Pancreas (tissue), 10 donors: Measurements from ENCODE around the gene USPL1. TPM values are rescaled to one million over a fixed set of nuclear protein-coding genes. Genes with fewer than 3 reads are reported as not detected.

ENCODE experiments used
- ATAC-seq, 4 donors: fragments of 200-7000 bp; cut with Tn5 transposase; one replicate each; pipeline versions ENCODE4 v1.8.0 to v1.9.1; 2020; ENCODE audit warnings: mild to moderate bottlenecking in 4 of 4, moderate library complexity in 4 of 4
- DNase-seq, 6 donors: peaks; one replicate each; pipeline ENCODE4 v3.0.0-alpha.2; 2020
- FAIRE-seq: peaks from 2 replicates; lab custom pipeline; 2012; peaks lifted over from hg19 to GRCh38; lab: Jason Lieb, UNC
- H3K27ac ChIP-seq, 4 donors: fragments of 200-600 bp; sonication (generic); 1 replicate in 3 of 4; 2 replicates in 1 of 4; pipeline versions ENCODE4 v1.5.0 to v1.8.0; 2020
- H3K27me3 ChIP-seq, 4 donors: fragments of 200-600 bp; one replicate each; pipeline ENCODE4 v1.8.0; 2021
- H3K36me3 ChIP-seq, 3 donors: fragments of 200-600 bp; sonication (generic) in 1 of 3; one replicate each; pipeline versions ENCODE4 v1.5.0 to v1.8.0; 2020 to 2021
- H3K4me1 ChIP-seq, 3 donors: fragments of 200-600 bp; one replicate each; pipeline ENCODE4 v1.8.0; 2021
- H3K4me3 ChIP-seq, 4 donors: fragments of 200-600 bp; sonication (generic) in 2 of 4; one replicate each; pipeline versions ENCODE4 v1.5.0 to v1.8.0; 2020 to 2021
- H3K9me3 ChIP-seq, 4 donors: fragments of 200-600 bp; one replicate each; pipeline ENCODE4 v1.8.0; 2021
- CTCF ChIP-seq, 4 donors: fragments of 200-600 bp; sonication (generic) in 3 of 4; IDR thresholded peaks; one replicate each; pipeline versions ENCODE4 v1.5.0 to v1.8.0; 2021; ENCODE audit warnings: antibody characterized with exemption in 4 of 4
- WGBS, 2 donors: extraction: QIAGEN DNeasy Blood & Tissue Kit; methylation state at CpG; one replicate each; pipeline ENCODE4 v1.1.7; 2013; 5-methylcytosine and 5-hydroxymethylcytosine counted together
- intact Hi-C, 3 donors: fragments of 100-400 bp; cut with DNase I; formaldehyde crosslinking; loops; one replicate each; pipeline versions ENCODE4 v1.11.1 to v1.14.2; 2022
- polyA plus RNA-seq, 2 donors: library from polyadenylated mRNA; stranded (reverse); fragments of 200-250 nt; gene quantifications; one replicate each; pipeline ENCODE4 v1.2.3, GENCODE V29; 2013
- total RNA-seq, 6 donors: library from RNA; stranded (reverse); fragmentation: NEBNext Ultra II Directional in 4 of 6; extraction: Animal tissue kit (Norgen Biotek cat#: 25700) in 4 of 6; gene quantifications; one replicate each; pipeline versions ENCODE4 v1.2.1 to v1.2.4, GENCODE V29; 2021 to 2023
- donor health status: healthy with polysubstance abuse.
- donor health status: DM: no; HTN: no; CAD: no; lungs with moderate emphysema.
- donor health status: DM: no; HTN: no; CAD: no.
- donor health status: control.
- donor health status: control.
- donor health status: Bipolar disorder and iron deficiency.
- donor health status: DM: yes; HTN: yes; CAD: no.
- donor health status: DM: no; HTN: no; CAD: no.
- donor health status: DM: no; HTN: no; CAD: no.
- donor health status: DM: yes; HTN: yes; CAD: no.

The USPL1 gene
- total and polyA plus RNA-seq, 8 donors: 3.5 to 13.1 (median 7.8) TPM

- TF ChIP-seq CTCF (IDR thresholded peaks at IDR 0.05): no peak
- peak overlapping the region; percentile 98 to 100 (median 100) for H3K27ac ChIP-seq
- H3K4me1 ChIP-seq: peaks cover 13 to 33% (median 21%) of the 10 kb centered on the region in 3 donors
- H3K9me3 ChIP-seq: no peaks in the 10 kb centered on the region
- WGBS, 2 donors: 0% methylated on average over 12 of the region's 12 CpGs
- ATAC-seq: peak; percentile 55 to 76 (median 66)
- intact Hi-C loops: no loop called here
- no peaks in the 10 kb centered on the region for H3K36me3 ChIP-seq
- peak; percentile 80 for FAIRE-seq
- peak in 4 of 6 donors; percentile 62 to 79 (median 70) for DNase-seq
- no peaks in the 10 kb centered on the region for H3K27me3 ChIP-seq
- H3K4me3 ChIP-seq: peak overlapping the region; percentile 26 to 66 (median 56)
These were observed 799 bp upstream of the USPL1 start for GRCh38 chr13:30616927-30617314.

GRCh38 chr13:30618186-30618929 lies 638 bp downstream of the USPL1 start:
- intact Hi-C loops: no loop called here
- no peak for ATAC-seq
- H3K27ac ChIP-seq: peak overlapping the region; percentile 66 to 100 (median 88)
- H3K4me1 ChIP-seq: peaks cover 13 to 33% (median 21%) of the 10 kb centered on the region in 3 donors
- no peaks in the 10 kb centered on the region for H3K36me3 ChIP-seq
- WGBS, 2 donors: 0% methylated on average over 21 of the region's 21 CpGs
- peak overlapping the region; percentile 62 to 67 (median 66) for H3K4me3 ChIP-seq
- no peak for TF ChIP-seq CTCF (IDR thresholded peaks at IDR 0.05)
- no peaks in the 10 kb centered on the region for H3K9me3 ChIP-seq
- DNase-seq: peak in 5 of 6 donors; percentile 37 to 58 (median 46)
- no peaks in the 10 kb centered on the region for H3K27me3 ChIP-seq
- FAIRE-seq: no peak

GRCh38 chr13:30618930-30619279 lies 1.2 kb downstream of the USPL1 start:
- WGBS, 2 donors: 24 to 34% methylated on average over 3 of the region's 3 CpGs
- Histone ChIP-seq H3K27me3 (no peaks in the 10 kb centered on the region), H3K4me3 (peak overlapping the region; percentile 62 to 67 (median 66)), H3K9me3 (no peaks in the 10 kb centered on the region), H3K36me3 (no peaks in the 10 kb centered on the region), H3K27ac (peak overlapping the region in 2 of 4 donors; percentile 100), H3K4me1 (peaks cover 13 to 33% (median 21%) of the 10 kb centered on the region in 3 donors)
- no peak for FAIRE-seq
- TF ChIP-seq CTCF (IDR thresholded peaks at IDR 0.05): no peak
- intact Hi-C loops: no loop called here
- no peak for DNase-seq
- no peak for ATAC-seq

DNA sequence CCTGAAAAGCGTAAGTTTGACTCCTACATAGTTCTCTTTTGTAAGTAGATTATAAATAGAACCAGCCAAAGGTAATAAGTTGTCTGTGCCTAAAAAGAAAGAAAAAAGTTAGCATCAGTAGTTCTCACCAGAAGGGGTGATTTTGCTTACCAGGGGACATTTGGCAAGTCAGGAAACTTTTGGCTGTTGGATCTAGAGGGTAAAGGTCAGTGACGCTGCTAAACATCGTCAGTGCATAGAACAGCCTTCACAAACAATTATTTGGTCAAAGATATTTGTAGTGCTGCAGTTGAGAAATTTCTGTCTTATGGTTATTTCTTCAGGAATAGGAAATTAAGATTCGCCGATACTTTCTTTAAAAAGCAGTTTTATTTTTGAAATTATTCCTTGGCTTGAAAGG lies 2.0 kb downstream of the USPL1 start:
- Histone ChIP-seq H3K27me3 (no peaks in the 10 kb centered on the region), H3K27ac (no peak overlapping the region), H3K4me1 (peaks cover 13 to 33% (median 21%) of the 10 kb centered on the region in 3 donors), H3K36me3 (no peaks in the 10 kb centered on the region), H3K9me3 (no peaks in the 10 kb centered on the region), H3K4me3 (peak overlapping the region in 2 of 4 donors; percentile 1 to 65)
- DNase-seq: no peak
- no peak for ATAC-seq
- 54 to 61% methylated on average over 5 of the region's 5 CpGs for WGBS, 2 donors
- intact Hi-C loops: no loop called here
- no peak for FAIRE-seq
- TF ChIP-seq CTCF (IDR thresholded peaks at IDR 0.05): no peak

GRCh38 chr13:30620941-30621340 lies 3.2 kb downstream of the USPL1 start:
- peaks cover 13 to 26% (median 15%) of the 10 kb centered on the region in 3 donors for H3K4me1 ChIP-seq
- 74 to 82% methylated on average over 3 of the region's 3 CpGs for WGBS, 2 donors
- H3K4me3 ChIP-seq: no peak overlapping the region
- no peaks in the 10 kb centered on the region for H3K9me3 ChIP-seq
- H3K27ac ChIP-seq: no peak overlapping the region
- FAIRE-seq: no peak
- H3K36me3 ChIP-seq: no peaks in the 10 kb centered on the region
- ATAC-seq: no peak
- H3K27me3 ChIP-seq: no peaks in the 10 kb centered on the region
- DNase-seq: no peak
- TF ChIP-seq CTCF (IDR thresholded peaks at IDR 0.05): no peak
- intact Hi-C loops: no loop called here
